Measurements from ENCODE around the gene TXNDC2. TPM values are rescaled to one million over a fixed set of nuclear protein-coding genes. Genes with fewer than 3 reads are reported as not detected.

The TXNDC2 gene
- total RNA-seq, 1 experiment from 2014 or later, result 0.12 TPM

- intact Hi-C loops (cut with micrococcal nuclease), result no loop called here
- BruUV-seq (replicated peaks), result no TSS peak
- TF ChIP-seq POLR2A (IDR thresholded peaks at IDR 0.05; ENCODE audit: borderline replicate concordance, extremely low read depth, insufficient read depth, insufficient read length) (no peak), ATF3 (IDR thresholded peaks at IDR 0.05) (no peak)
Observed at GRCh38 chr18:9878095-9878494, 7.7 kb upstream of the TXNDC2 start.

GRCh38 chr18:9878783-9879242 is 7.0 kb upstream of the TXNDC2 start:
- intact Hi-C loops (cut with micrococcal nuclease), result no loop called here
- H3K27ac ChIP-seq (ENCODE audit: low read depth, low read length), result no peak overlapping the region
- CTCF ChIA-PET, result no interaction called here
- TF ChIP-seq SRF (IDR thresholded peaks at IDR 0.05; ENCODE audit: low read depth) (no peak), CEBPB (IDR thresholded peaks at IDR 0.05; ENCODE audit: low read depth) (no peak), REST (IDR thresholded peaks at IDR 0.05; ENCODE audit: low read depth) (no peak), ZFX (IDR thresholded peaks at IDR 0.05) (no peak), SP1 (IDR thresholded peaks at IDR 0.05; ENCODE audit: low read depth) (no peak), MAX (IDR thresholded peaks at IDR 0.05) (no peak), RAD21 (IDR thresholded peaks at IDR 0.05; ENCODE audit: low read depth) (no peak), ELF1 (IDR thresholded peaks at IDR 0.05; ENCODE audit: borderline replicate concordance, low read depth) (no peak), CBX3 (IDR thresholded peaks at IDR 0.05; ENCODE audit: low read depth) (no peak), ZNF274 (IDR thresholded peaks at IDR 0.05; ENCODE audit: low read depth, low read length) (no peak), JUND (IDR thresholded peaks at IDR 0.05) (no peak), ATF3 (IDR thresholded peaks at IDR 0.05) (no peak), POLR2AphosphoS5 (IDR thresholded peaks at IDR 0.05; ENCODE audit: low read depth, low read length) (no peak), EGR1 (IDR thresholded peaks at IDR 0.05; ENCODE audit: low read depth) (no peak), YY1 (IDR thresholded peaks at IDR 0.05; ENCODE audit: extremely low read depth, insufficient replicate concordance, low read depth, low read length) (no peak)

More at GRCh38 chr18:9878095-9878494, 7.7 kb upstream of the TXNDC2 start:
- ChIA-PET RAD21 (ENCODE audit: low non-redundant PET in 1 of 2, low total read pairs in 2 of 2, uncharacterized antibody in 2 of 2, unreplicated experiment in 2 of 2) (no interaction called here), POLR2A (no interaction called here), CTCF (no interaction called here)
- H3K79me2 ChIP-seq (ENCODE audit: insufficient read depth, low read length), result no peaks in the 10 kb centered on the region
- no peaks in the 10 kb centered on the region for H4K20me1 ChIP-seq (ENCODE audit: insufficient read depth)
- H3K4me1 ChIP-seq (ENCODE audit: control insufficient read depth in 1 of 2, insufficient read depth in 2 of 2, low read length in 2 of 2), result peaks cover 17 to 41% of the 10 kb centered on the region in 2 experiments
- no peaks in the 10 kb centered on the region for H3K27me3 ChIP-seq (ENCODE audit: insufficient read depth, low read length)
- H2AFZ ChIP-seq (ENCODE audit: low read depth, low read length, poor library complexity, severe bottlenecking), result no peak overlapping the region
- H3K36me3 ChIP-seq (ENCODE audit: control insufficient read depth in 1 of 2, insufficient read depth in 2 of 2, low read length in 2 of 2), result no peaks in the 10 kb centered on the region
- H3K27ac ChIP-seq (ENCODE audit: low read depth, low read length), result peak overlapping the region; percentile 62; the same call in 1 of the 2 replicates
- H3K9me2 ChIP-seq (ENCODE audit: insufficient read depth), result no peaks in the 10 kb centered on the region
- no peak overlapping the region for H3K4me3 ChIP-seq (replicated peaks in 1 of 2; ENCODE audit: low read depth in 1 of 2, low read length in 2 of 2)
- no peak overlapping the region for H3K9ac ChIP-seq (ENCODE audit: low read length)
- DNase-seq (ENCODE audit: low read depth, low spot score), result no peak
- peak overlapping the region; percentile 78; the same call in 1 of the 2 replicates for H3K4me2 ChIP-seq (ENCODE audit: low read length)
- H3K9me3 ChIP-seq (ENCODE audit: control insufficient read depth in 1 of 2, insufficient read depth in 1 of 2, low read depth in 1 of 2, low read length in 2 of 2), result no peaks in the 10 kb centered on the region
- no peak for ATAC-seq

More at GRCh38 chr18:9878783-9879242, 7.0 kb upstream of the TXNDC2 start:
- Histone ChIP-seq H2AFZ (ENCODE audit: low read depth, low read length, poor library complexity, severe bottlenecking) (peak overlapping the region; percentile 67), H3K9me3 (ENCODE audit: control insufficient read depth in 1 of 2, insufficient read depth in 1 of 2, low read depth in 1 of 2, low read length in 2 of 2) (no peaks in the 10 kb centered on the region), H3K9me2 (ENCODE audit: insufficient read depth) (no peaks in the 10 kb centered on the region), H3K79me2 (ENCODE audit: insufficient read depth, low read length) (no peaks in the 10 kb centered on the region), H3K4me3 (replicated peaks in 1 of 2; ENCODE audit: low read depth in 1 of 2, low read length in 2 of 2) (no peak overlapping the region), H3K27me3 (ENCODE audit: insufficient read depth, low read length) (no peaks in the 10 kb centered on the region), H4K20me1 (ENCODE audit: insufficient read depth) (no peaks in the 10 kb centered on the region), H3K9ac (ENCODE audit: low read length) (no peak overlapping the region), H3K4me1 (ENCODE audit: control insufficient read depth in 1 of 2, insufficient read depth in 2 of 2, low read length in 2 of 2) (peaks cover 17 to 38% of the 10 kb centered on the region in 2 experiments), H3K36me3 (ENCODE audit: control insufficient read depth in 1 of 2, insufficient read depth in 2 of 2, low read length in 2 of 2) (no peaks in the 10 kb centered on the region), H3K4me2 (ENCODE audit: low read length) (no peak overlapping the region)
- BruUV-seq (replicated peaks), result no TSS peak
- ATAC-seq, result no peak
- RAD21 ChIA-PET (ENCODE audit: low non-redundant PET in 1 of 2, low total read pairs in 2 of 2, uncharacterized antibody in 2 of 2, unreplicated experiment in 2 of 2), result no interaction called here
- DNase-seq (ENCODE audit: low read depth, low spot score), result no peak
- POLR2A ChIA-PET, result no interaction called here

Measured in HCT116 (cell line).